Panc1 (cell line): ENCODE data around the gene ERCC2.

ENCODE experiments used
- CTCF ChIP-seq: fragments of 450-650 bp; IDR thresholded peaks from 2 replicates; pipeline ENCODE4 v1.5.1; 2017; ENCODE audit warnings: mild to moderate bottlenecking
- POLR2AphosphoS5 ChIP-seq: IDR thresholded peaks from 2 replicates; pipeline ENCODE4 v1.6.1; 2012; ENCODE audit warnings: mild to moderate bottlenecking, low read depth, low read length, moderate library complexity

- no peak for TF ChIP-seq CTCF
- TF ChIP-seq POLR2AphosphoS5 = no peak
Measured at GRCh38 chr19:45336696-45337251, 33.6 kb downstream of the ERCC2 start.
